ENCODE measurements around the gene PRM1. TPM values are rescaled to one million over a fixed set of nuclear protein-coding genes. Genes with fewer than 3 reads are reported as not detected.
"Not testable (repeated sequence)": the region's sequence is repeated elsewhere in the genome, so short reads cannot be mapped to it uniquely, and the experiment has no call there.

Gene PRM1
- total RNA-seq, 1 donor, result not detected

DNA sequence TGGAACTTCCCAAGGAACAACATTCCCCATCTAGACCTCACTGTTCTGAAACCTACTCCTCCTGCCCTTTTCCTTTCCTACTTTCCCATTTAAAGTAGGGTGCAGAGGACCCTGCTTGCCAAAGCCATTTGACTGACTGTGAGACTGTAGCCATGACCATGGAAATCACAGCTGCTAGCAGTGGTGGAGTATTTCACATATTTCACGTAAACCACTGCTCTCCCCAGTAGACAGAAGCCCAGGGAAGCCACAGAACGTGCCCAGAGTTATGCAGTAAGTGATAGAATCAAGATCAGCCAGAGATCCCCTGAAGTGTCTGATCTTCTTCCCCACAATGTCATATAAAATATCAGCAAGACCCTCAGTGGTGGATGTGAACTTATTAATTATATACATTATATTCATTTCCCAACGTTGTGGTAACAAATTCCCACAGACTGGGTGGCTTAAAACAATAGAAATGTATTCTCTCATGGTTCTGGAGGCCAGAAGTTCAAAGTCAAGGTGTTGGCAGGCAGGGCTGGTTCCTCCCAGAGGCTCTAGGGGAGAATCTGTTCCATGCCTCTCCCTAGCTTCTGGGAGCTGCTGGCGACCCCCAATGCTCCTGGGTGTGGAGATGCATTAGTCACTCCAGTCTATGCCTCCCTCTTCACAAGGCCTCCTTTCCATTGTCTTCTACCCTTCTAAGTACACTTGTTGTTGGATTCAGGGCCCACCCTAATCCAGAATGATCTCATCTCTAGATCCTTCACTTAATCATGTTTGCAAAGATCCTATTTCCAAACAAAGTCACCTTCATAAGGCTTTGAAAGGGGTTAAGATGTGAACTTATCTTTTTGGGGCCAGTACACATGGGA lies 20.7 kb upstream of the PRM1 start:
- H3K4me3 ChIP-seq (ENCODE audit: low read depth, low read length), result no peak overlapping the region
- no peak for DNase-seq (ENCODE audit: low read depth)
- TF ChIP-seq, protein P1, sequence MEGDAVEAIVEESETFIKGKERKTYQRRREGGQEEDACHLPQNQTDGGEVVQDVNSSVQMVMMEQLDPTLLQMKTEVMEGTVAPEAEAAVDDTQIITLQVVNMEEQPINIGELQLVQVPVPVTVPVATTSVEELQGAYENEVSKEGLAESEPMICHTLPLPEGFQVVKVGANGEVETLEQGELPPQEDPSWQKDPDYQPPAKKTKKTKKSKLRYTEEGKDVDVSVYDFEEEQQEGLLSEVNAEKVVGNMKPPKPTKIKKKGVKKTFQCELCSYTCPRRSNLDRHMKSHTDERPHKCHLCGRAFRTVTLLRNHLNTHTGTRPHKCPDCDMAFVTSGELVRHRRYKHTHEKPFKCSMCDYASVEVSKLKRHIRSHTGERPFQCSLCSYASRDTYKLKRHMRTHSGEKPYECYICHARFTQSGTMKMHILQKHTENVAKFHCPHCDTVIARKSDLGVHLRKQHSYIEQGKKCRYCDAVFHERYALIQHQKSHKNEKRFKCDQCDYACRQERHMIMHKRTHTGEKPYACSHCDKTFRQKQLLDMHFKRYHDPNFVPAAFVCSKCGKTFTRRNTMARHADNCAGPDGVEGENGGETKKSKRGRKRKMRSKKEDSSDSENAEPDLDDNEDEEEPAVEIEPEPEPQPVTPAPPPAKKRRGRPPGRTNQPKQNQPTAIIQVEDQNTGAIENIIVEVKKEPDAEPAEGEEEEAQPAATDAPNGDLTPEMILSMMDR (IDR thresholded peaks at IDR 0.05; ENCODE audit: insufficient read depth, low read depth, low read length), result no peak

GRCh38 chr16:11300560-11300892 lies 19.4 kb upstream of the PRM1 start:
- DNase-seq (ENCODE audit: low read depth), result no peak
- H3K4me3 ChIP-seq (ENCODE audit: low read depth, low read length), result no peak overlapping the region
- TF ChIP-seq, protein P1 (IDR thresholded peaks at IDR 0.05; ENCODE audit: insufficient read depth, low read depth, low read length), result no peak

DNA sequence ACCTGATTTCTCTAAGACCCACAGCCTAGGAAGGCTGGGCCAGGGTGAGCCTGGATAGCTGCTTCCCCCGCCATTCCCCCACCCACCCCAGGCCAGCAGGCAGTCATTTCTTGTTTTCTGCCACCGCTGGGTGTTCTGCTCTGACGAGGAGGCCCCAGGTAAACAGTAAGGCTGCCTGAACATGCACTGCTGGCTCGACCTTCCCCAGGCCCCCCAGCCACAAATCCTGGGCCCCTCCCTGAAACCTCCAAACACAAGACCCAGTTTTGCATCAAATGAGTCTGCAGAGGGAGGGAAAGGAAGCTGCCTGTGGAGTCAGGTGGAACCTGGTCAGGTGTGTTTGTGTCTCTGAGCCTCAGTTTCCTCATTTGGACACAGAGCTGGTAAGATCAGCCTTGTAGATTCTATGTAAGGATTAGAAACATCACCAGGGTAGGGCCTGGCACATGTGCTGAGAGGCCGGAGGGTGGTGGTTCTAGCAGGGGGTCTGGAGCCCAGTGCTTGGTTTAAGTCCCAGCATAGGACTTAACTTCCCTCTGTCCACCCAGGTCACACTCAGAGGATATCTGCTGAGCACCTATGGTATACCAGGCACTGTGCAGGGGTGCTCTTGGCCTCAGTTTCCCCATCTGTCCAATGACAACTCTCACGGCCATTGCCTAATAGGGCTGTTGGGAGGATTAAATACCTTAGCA lies 18.9 kb upstream of the PRM1 start:
- no peak overlapping the region for H3K4me3 ChIP-seq (ENCODE audit: low read depth, low read length)
- TF ChIP-seq, protein P1 (IDR thresholded peaks at IDR 0.05; ENCODE audit: insufficient read depth, low read depth, low read length), result no peak
- DNase-seq (ENCODE audit: low read depth), result no peak

DNA sequence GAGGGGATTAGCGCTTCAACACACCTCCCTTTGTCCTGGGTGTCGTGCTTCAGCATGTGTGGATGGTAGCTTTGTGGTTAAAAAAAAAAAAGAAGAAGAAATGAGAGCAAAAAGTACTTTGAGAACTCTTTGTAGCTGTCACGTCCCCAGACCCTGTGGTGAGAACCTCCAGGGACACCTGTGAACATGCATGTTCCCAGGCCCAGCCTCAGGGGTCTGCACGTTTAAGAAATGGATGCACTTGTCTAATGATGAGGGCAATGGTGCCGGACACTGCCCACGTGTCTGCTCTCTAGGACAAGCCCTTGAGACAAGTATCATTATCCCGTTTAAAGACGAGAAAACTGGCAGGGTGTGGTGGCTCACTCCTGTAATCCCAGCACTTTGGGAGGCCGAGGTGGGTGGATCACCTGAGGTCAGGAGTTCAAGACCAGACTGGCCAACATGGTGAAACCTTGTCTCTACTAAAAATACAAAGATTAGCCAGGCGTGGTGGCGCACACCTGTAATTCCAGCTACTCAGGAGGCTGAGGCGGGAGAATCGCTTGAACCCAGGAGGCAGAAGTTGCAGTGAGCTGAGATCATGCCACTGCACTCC lies 17.9 kb upstream of the PRM1 start:
- not testable (repeated sequence) for DNase-seq (ENCODE audit: low read depth); H3K4me3 ChIP-seq (ENCODE audit: low read depth, low read length)

DNA sequence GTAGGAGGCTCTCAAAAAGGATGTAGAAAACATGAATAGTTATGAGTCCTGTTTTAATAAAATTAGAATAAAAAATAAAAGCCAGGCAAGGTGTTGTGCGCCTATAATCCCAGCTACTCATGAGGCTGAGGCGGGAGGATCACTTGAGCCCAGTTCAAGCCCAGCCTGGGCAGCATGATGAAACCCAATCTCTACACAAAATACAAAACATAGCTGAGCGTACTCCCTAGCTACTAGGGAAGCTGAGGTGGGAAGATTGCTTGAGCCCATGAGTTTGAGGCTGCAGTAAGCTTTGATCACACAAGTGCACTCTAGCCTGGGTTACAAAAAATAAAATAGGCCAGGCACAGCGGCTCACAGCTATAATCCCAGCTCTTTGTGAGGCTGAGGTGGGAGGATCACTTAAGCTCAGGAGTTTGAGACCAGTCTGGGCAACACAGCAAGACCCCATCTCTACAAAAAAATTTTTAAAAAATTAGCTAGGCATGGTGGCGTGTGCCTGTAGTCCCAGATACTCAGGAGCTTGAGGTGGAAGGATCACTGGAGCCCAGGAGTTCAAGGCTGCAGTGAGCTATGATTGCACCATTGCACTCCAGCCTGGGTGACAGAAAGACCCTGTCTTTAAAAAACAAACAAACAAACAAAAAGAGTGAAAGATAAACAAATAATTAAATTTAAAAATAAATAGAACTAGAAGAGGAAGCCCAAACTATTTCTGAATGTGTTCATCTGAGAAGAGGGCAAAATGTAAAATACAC lies 17.2 kb upstream of the PRM1 start:
- no peak for DNase-seq (ENCODE audit: low read depth)
- H3K4me3 ChIP-seq (ENCODE audit: low read depth, low read length), result no peak overlapping the region
- TF ChIP-seq, protein P1 (IDR thresholded peaks at IDR 0.05; ENCODE audit: insufficient read depth, low read depth, low read length), result no peak

DNA sequence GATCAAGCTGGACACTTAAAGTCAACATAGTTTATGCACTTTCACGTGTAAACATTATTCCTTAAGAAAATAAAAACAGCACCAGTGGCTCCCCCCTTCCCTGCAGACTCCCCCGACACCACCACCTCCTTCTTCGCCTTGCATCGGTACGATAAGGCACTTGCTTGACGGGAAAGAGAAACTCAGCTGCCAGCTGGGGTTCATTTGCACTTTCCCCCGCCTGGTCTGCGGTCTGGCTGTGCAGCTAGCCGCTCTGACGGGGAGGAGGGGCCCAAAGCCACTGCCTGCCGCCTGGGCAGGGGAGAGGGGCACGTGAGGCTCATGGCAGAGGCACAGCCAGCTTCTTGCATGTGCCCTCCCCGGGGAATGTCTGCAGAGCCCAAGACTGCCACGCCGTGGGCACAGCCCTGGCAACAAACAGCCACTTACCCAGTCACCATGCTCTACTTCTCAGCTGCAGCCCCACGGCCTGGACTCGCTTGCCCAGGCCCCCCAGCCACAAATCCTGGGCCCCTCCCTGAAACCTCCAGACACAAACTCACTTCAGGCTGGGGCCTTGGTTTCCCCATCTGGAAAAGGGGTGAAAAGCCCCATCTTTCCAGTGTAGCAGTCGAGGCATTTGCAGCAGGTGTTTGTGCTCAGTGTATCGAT lies 16.5 kb upstream of the PRM1 start:
- H3K4me3 ChIP-seq (ENCODE audit: low read depth, low read length), result peak overlapping the region; percentile 12
- DNase-seq (ENCODE audit: low read depth), result peak; percentile 90
- TF ChIP-seq, protein P1 (IDR thresholded peaks at IDR 0.05; ENCODE audit: insufficient read depth, low read depth, low read length), result no peak

Measured in fibroblast of villous mesenchyme (primary cell).